Mesendoderm (in vitro differentiated cells): ENCODE results near the gene UGT1A4.

Experiments
- DNase-seq: peaks from one replicate; pipeline ENCODE4 v3.0.0; 2013
- H2AK5ac ChIP-seq: 2 replicates; pipeline ENCODE4 v1.6.1; 2013; ENCODE audit warnings: low read length, inconsistent platforms
- H2BK120ac ChIP-seq: 2 replicates; pipeline ENCODE4 v1.6.1; 2013; ENCODE audit warnings: low read depth, mild to moderate bottlenecking, low read length, moderate library complexity, mixed read lengths
- H2BK15ac ChIP-seq: replicated peaks from 2 replicates; pipeline ENCODE4 v1.6.1; 2013; ENCODE audit warnings: low read depth, mild to moderate bottlenecking, moderate library complexity
- H2BK5ac ChIP-seq: 2 replicates; pipeline ENCODE4 v1.6.1; 2013; ENCODE audit warnings: low read length, inconsistent platforms
- H3K18ac ChIP-seq: 2 replicates; pipeline ENCODE4 v1.6.1; 2013; ENCODE audit warnings: mild to moderate bottlenecking, low read length, mixed read lengths
- H3K23ac ChIP-seq: one replicate; pipeline ENCODE4 v1.6.1; 2013; ENCODE audit warnings: low read length
- H3K27ac ChIP-seq: 2 replicates; pipeline ENCODE4 v1.5.1; 2013; ENCODE audit warnings: low read depth, mild to moderate bottlenecking, inconsistent platforms, low read length, moderate library complexity
- H3K27me3 ChIP-seq: 2 replicates; pipeline ENCODE4 v1.6.1; 2013; ENCODE audit warnings: low read length, control low read depth, mild to moderate bottlenecking, inconsistent platforms; ENCODE audit not compliant: insufficient read depth, poor library complexity
- H3K36me3 ChIP-seq: 2 replicates; pipeline ENCODE4 v1.6.1; 2013; ENCODE audit warnings: low read length, inconsistent platforms; ENCODE audit not compliant: control insufficient read depth, insufficient read depth
- H3K4ac ChIP-seq: one replicate; pipeline ENCODE4 v1.6.1; 2013; ENCODE audit warnings: low read depth, mild to moderate bottlenecking, low read length, moderate library complexity
- H3K4me1 ChIP-seq: 2 replicates; pipeline ENCODE4 v1.6.1; 2013; ENCODE audit warnings: low read depth, low read length, inconsistent platforms; ENCODE audit not compliant: control insufficient read depth
- H3K4me2 ChIP-seq: 2 replicates; pipeline ENCODE4 v1.6.1; 2013; ENCODE audit warnings: low read length
- H3K4me3 ChIP-seq: 2 replicates; pipeline ENCODE4 v1.5.1; 2013; ENCODE audit warnings: mild to moderate bottlenecking, low read length
- H3K56ac ChIP-seq: one replicate; pipeline ENCODE4 v1.6.1; 2013; ENCODE audit warnings: low read length
- H3K79me1 ChIP-seq: 2 replicates; pipeline ENCODE4 v1.6.1; 2013; ENCODE audit warnings: low read length, inconsistent platforms
- H3K79me2 ChIP-seq: 2 replicates; pipeline ENCODE4 v1.6.1; 2013; ENCODE audit warnings: mild to moderate bottlenecking, low read length; ENCODE audit not compliant: control insufficient read depth, insufficient read depth
- H3K9ac ChIP-seq: 2 replicates; pipeline ENCODE4 v1.6.1; 2013; ENCODE audit warnings: low read length, inconsistent platforms
- H4K5ac ChIP-seq: one replicate; pipeline ENCODE4 v1.6.1; 2013; ENCODE audit warnings: low read length
- H4K8ac ChIP-seq: one replicate; pipeline ENCODE4 v1.6.1; 2013; ENCODE audit warnings: low read depth, mild to moderate bottlenecking, control low read depth, low read length, moderate library complexity
- WGBS: extraction: QIAGEN DNeasy Blood & Tissue Kit; methylation state at CpG from one replicate; pipeline ENCODE4 v1.1.7; 2013; ENCODE audit warnings: low lambda C conversion rate, missing lambda C conversion rate; ENCODE audit not compliant: insufficient coverage; ENCODE audit errors: extremely low coverage; 5-methylcytosine and 5-hydroxymethylcytosine counted together

UGT1A4 gene

DNA sequence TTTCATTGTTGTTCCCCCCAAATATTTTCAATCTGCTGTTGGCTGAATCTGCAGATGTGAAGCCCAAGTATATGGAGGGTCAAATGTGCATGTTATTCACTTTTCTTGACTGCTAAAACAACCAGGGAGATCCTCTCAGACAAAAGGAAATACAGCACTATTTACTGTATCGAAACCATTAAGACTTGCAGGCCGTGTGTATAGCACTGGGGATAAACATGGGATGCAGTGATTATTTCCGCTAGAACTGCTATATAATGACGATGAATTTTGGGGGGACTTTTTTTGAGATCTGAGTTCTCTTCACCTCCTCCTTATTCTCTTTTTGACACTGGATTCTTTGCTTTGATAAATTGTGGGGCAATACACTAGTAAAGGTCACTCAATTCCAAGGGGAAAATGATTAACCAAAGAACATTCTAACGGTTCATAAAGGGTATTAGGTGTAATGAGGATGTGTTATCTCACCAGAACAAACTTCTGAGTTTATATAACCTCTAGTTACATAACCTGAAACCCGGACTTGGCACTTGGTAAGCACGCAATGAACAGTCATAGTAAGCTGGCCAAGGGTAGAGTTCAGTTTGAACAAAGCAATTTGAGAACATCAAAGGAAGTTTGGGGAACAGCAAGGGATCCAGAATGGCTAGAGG, 38.0 kb downstream of the UGT1A4 start:
- no peaks in the 10 kb centered on the region for H3K4me1 ChIP-seq
- H3K27me3 ChIP-seq: no peaks in the 10 kb centered on the region
- no peak overlapping the region for H3K4me2 ChIP-seq
- H3K18ac ChIP-seq: no peak overlapping the region
- no peak overlapping the region for H3K23ac ChIP-seq
- no peak overlapping the region for H3K56ac ChIP-seq
- no peak overlapping the region for H2BK15ac ChIP-seq
- H2BK5ac ChIP-seq: no peak overlapping the region
- H4K5ac ChIP-seq: no peak overlapping the region
- DNase-seq: no peak
- no peak overlapping the region for H2AK5ac ChIP-seq
- no peak overlapping the region for H3K27ac ChIP-seq
- H3K4me3 ChIP-seq: no peak overlapping the region
- no peaks in the 10 kb centered on the region for H3K79me2 ChIP-seq
- WGBS: no CpG with 5 or more reads among the region's 7 CpGs
- no peaks in the 10 kb centered on the region for H3K79me1 ChIP-seq
- H3K9ac ChIP-seq: no peak overlapping the region
- no peak overlapping the region for H2BK120ac ChIP-seq
- H4K8ac ChIP-seq: no peak overlapping the region
- H3K4ac ChIP-seq: no peak overlapping the region
- no peaks in the 10 kb centered on the region for H3K36me3 ChIP-seq

DNA sequence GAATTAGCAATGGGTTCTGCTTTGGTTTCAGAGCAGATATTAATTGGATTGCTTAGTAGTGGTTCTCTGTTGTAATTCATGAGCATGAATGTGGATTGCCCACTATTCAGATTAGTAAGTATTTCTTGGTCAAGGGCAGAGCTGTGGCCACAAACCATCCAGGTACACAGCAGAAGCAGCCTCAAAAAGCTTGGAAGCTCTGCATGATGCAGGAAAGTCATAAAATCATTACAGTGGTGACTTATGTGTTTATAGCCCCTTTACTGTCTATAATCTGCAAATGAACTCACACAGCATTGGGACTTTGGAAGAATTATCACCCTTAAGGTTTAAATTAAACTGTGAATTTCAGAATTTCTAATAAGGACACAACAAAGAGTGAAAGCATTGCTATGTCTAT, 39.6 kb downstream of the UGT1A4 start:
- H3K27me3 ChIP-seq: no peaks in the 10 kb centered on the region
- H4K8ac ChIP-seq: no peak overlapping the region
- no peak overlapping the region for H2BK15ac ChIP-seq
- no peak overlapping the region for H3K4ac ChIP-seq
- H3K27ac ChIP-seq: no peak overlapping the region
- H3K36me3 ChIP-seq: no peaks in the 10 kb centered on the region
- H3K79me2 ChIP-seq: no peaks in the 10 kb centered on the region
- no peak for DNase-seq
- H2BK5ac ChIP-seq: no peak overlapping the region
- H3K4me2 ChIP-seq: no peak overlapping the region
- no peak overlapping the region for H3K4me3 ChIP-seq
- H3K18ac ChIP-seq: no peak overlapping the region
- no peaks in the 10 kb centered on the region for H3K79me1 ChIP-seq
- no peak overlapping the region for H3K56ac ChIP-seq
- H2BK120ac ChIP-seq: no peak overlapping the region
- H3K23ac ChIP-seq: no peak overlapping the region
- H3K9ac ChIP-seq: no peak overlapping the region
- no peaks in the 10 kb centered on the region for H3K4me1 ChIP-seq
- no peak overlapping the region for H4K5ac ChIP-seq
- no peak overlapping the region for H2AK5ac ChIP-seq

DNA sequence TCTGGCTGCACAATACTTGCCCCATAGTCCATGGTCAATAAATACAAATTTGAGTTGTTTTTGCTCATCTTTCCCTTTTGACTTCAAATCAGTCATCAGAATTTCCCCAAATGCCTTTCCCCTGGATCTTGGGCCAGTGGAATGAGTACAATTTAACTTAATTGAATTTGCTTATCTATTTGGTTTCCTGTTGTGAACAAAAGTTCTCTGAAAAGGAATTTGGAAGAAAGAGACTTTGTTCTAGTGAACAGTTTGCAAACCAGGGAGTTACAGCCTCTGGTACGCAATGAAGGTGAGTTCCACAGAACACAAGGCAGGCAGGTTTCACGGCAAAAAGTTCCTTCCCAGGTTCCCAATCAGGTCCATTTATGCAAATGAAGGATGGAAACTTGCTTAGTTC, 40.3 kb downstream of the UGT1A4 start:
- Histone ChIP-seq H3K27ac (no peak overlapping the region), H4K8ac (no peak overlapping the region)
- WGBS: no CpG with 5 or more reads among the region's 2 CpGs

DNA sequence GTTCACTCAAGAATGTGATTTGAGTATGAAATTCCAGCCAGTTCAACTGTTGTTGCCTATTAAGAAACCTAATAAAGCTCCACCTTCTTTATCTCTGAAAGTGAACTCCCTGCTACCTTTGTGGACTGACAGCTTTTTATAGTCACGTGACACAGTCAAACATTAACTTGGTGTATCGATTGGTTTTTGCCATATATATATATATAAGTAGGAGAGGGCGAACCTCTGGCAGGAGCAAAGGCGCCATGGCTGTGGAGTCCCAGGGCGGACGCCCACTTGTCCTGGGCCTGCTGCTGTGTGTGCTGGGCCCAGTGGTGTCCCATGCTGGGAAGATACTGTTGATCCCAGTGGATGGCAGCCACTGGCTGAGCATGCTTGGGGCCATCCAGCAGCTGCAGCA, 41.5 kb downstream of the UGT1A4 start, which contains the start of gene UGT1A1:
UGT1A1 (plus strand) TSS at position 228 of the 400 bp plus-strand sequence; CDS start at position 246, 18 bp downstream.
- H4K5ac ChIP-seq: no peak within 1 kb of the TSS
- H3K4me1 ChIP-seq: no peaks in the 10 kb centered on the region
- no peak within 1 kb of the TSS for H3K9ac ChIP-seq
- no peak within 1 kb of the TSS for H3K56ac ChIP-seq
- H3K4ac ChIP-seq: no peak within 1 kb of the TSS
- H2AK5ac ChIP-seq: no peak within 1 kb of the TSS
- H3K79me2 ChIP-seq: no peaks in the 10 kb centered on the region
- no peak for DNase-seq
- H3K27ac ChIP-seq: no peak within 1 kb of the TSS
- H4K8ac ChIP-seq: no peak within 1 kb of the TSS
- H3K36me3 ChIP-seq: no peaks in the 10 kb centered on the region
- no peaks in the 10 kb centered on the region for H3K27me3 ChIP-seq
- H3K23ac ChIP-seq: no peak within 1 kb of the TSS
- no peak within 1 kb of the TSS for H3K4me3 ChIP-seq
- H3K79me1 ChIP-seq: no peaks in the 10 kb centered on the region
- H3K18ac ChIP-seq: no peak within 1 kb of the TSS
- no peak within 1 kb of the TSS for H2BK120ac ChIP-seq
- H3K4me2 ChIP-seq: no peak within 1 kb of the TSS
- H2BK15ac ChIP-seq: no peak within 1 kb of the TSS
- WGBS: no CpG with 5 or more reads among the region's 6 CpGs
- H2BK5ac ChIP-seq: no peak within 1 kb of the TSS

More for the DNA sequence above, 40.3 kb downstream of the UGT1A4 start:
- no peak overlapping the region for H3K4me3 ChIP-seq
- H3K79me1 ChIP-seq: no peaks in the 10 kb centered on the region
- no peaks in the 10 kb centered on the region for H3K79me2 ChIP-seq
- H2BK15ac ChIP-seq: no peak overlapping the region
- DNase-seq: peak; percentile 1
- no peak overlapping the region for H2BK5ac ChIP-seq
- H4K5ac ChIP-seq: no peak overlapping the region
- no peak overlapping the region for H3K9ac ChIP-seq
- no peaks in the 10 kb centered on the region for H3K36me3 ChIP-seq
- no peak overlapping the region for H2BK120ac ChIP-seq
- no peak overlapping the region for H3K18ac ChIP-seq
- H3K27me3 ChIP-seq: no peaks in the 10 kb centered on the region
- H3K4me1 ChIP-seq: no peaks in the 10 kb centered on the region
- no peak overlapping the region for H3K4ac ChIP-seq
- H3K23ac ChIP-seq: no peak overlapping the region
- no peak overlapping the region for H3K4me2 ChIP-seq
- no peak overlapping the region for H3K56ac ChIP-seq
- no peak overlapping the region for H2AK5ac ChIP-seq

DNA sequence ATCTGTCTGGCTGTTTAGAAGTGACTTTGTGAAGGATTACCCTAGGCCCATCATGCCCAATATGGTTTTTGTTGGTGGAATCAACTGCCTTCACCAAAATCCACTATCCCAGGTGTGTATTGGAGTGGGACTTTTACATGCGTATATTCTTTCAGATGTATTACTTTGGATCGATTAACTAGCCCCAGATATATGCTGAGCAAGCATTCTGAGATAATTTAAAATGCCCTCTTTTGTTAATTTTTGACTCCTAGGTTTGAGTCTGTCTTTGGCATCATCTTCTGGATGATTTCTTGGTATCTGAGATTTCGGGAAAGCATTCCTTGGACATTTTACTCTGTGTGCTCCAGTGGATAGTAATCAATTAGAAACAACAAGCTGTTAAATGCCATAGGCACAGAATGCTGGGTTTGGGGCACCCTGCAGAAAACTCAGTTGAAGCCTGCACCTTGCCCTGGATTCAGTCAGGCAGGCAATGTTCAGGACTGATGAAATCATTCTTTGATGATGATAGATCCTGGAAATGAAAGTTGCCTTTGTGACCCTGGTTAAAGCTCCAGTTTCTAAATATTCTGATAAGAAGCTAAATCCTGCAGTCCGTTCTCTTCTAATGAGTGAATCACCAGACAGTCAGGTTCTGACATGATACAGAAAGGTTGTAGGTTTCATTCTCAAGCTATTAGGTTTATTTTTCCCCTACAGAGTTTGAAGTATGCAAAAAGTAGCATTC, 42.7 kb downstream of the UGT1A4 start:
- no peak overlapping the region for H2BK120ac ChIP-seq
- no peak for DNase-seq
- WGBS: no CpG with 5 or more reads among the region's 4 CpGs

More for the DNA sequence above, 42.7 kb downstream of the UGT1A4 start:
- H3K56ac ChIP-seq: no peak overlapping the region
- no peak overlapping the region for H3K4ac ChIP-seq
- H3K27me3 ChIP-seq: no peaks in the 10 kb centered on the region
- H3K4me1 ChIP-seq: no peaks in the 10 kb centered on the region
- H4K5ac ChIP-seq: no peak overlapping the region
- H2AK5ac ChIP-seq: no peak overlapping the region
- no peak overlapping the region for H3K9ac ChIP-seq
- H4K8ac ChIP-seq: no peak overlapping the region
- no peak overlapping the region for H2BK5ac ChIP-seq
- H3K27ac ChIP-seq: no peak overlapping the region
- H3K23ac ChIP-seq: no peak overlapping the region
- H3K79me2 ChIP-seq: no peaks in the 10 kb centered on the region
- no peak overlapping the region for H2BK15ac ChIP-seq
- H3K4me3 ChIP-seq: no peak overlapping the region
- no peaks in the 10 kb centered on the region for H3K79me1 ChIP-seq
- no peak overlapping the region for H3K4me2 ChIP-seq
- no peak overlapping the region for H3K18ac ChIP-seq
- H3K36me3 ChIP-seq: no peaks in the 10 kb centered on the region
